Amniotic epithelial cell (primary cell): ENCODE results near the gene C18orf32.
"Not testable (repeated sequence)": the region's sequence is repeated elsewhere in the genome, so short reads cannot be mapped to it uniquely, and the experiment has no call there.

Source experiments
- DNase-seq: peaks from one replicate; pipeline ENCODE4 v3.0.0-alpha.2; 2010; ENCODE audit warnings: low read depth

C18orf32 gene

GRCh38 chr18:49486953-49487710, at the start of gene C18orf32:
Gene C18orf32, minus strand, starts transcription at chr18:49487234. Its CDS starts 3,486 bp downstream, at chr18:49483748.
- DNase-seq, result peak; percentile 89

- DNase-seq, result no peak
Observed at GRCh38 chr18:49534846-49535601, 48.0 kb upstream of the C18orf32 start.

- no peak for DNase-seq
Observed at GRCh38 chr18:49531678-49532153, 44.7 kb upstream of the C18orf32 start.

GRCh38 chr18:49529596-49529995, 42.6 kb upstream of the C18orf32 start:
- no peak for DNase-seq

- no peak for DNase-seq
Observed at GRCh38 chr18:49527631-49528327, 40.7 kb upstream of the C18orf32 start.

- no peak for DNase-seq
Observed at GRCh38 chr18:49525981-49526380, 38.9 kb upstream of the C18orf32 start.

GRCh38 chr18:49524951-49525350, 37.9 kb upstream of the C18orf32 start:
- DNase-seq, result no peak

- no peak for DNase-seq
Observed at GRCh38 chr18:49524349-49524748, 37.3 kb upstream of the C18orf32 start.

- not testable (repeated sequence) for DNase-seq
Observed at GRCh38 chr18:49523580-49524093, 36.6 kb upstream of the C18orf32 start.

GRCh38 chr18:49521216-49521835, 34.3 kb upstream of the C18orf32 start:
- no peak for DNase-seq

- DNase-seq, result peak; percentile 54
Observed at GRCh38 chr18:49520661-49521145, 33.7 kb upstream of the C18orf32 start.

GRCh38 chr18:49519101-49519971, 32.3 kb upstream of the C18orf32 start:
- no peak for DNase-seq

- DNase-seq, result no peak
Observed at GRCh38 chr18:49517483-49517882, 30.4 kb upstream of the C18orf32 start.

- no peak for DNase-seq
Observed at GRCh38 chr18:49515516-49515915, 28.5 kb upstream of the C18orf32 start.

- not testable (repeated sequence) for DNase-seq
Observed at GRCh38 chr18:49515003-49515402, 28.0 kb upstream of the C18orf32 start.

GRCh38 chr18:49514577-49514976, 27.5 kb upstream of the C18orf32 start:
- DNase-seq, result no peak

- not testable (repeated sequence) for DNase-seq
Observed at GRCh38 chr18:49512876-49513275, 25.8 kb upstream of the C18orf32 start.

GRCh38 chr18:49510393-49511115, 23.5 kb upstream of the C18orf32 start:
- DNase-seq, result peak; percentile 30

- DNase-seq, result not testable (repeated sequence)
Observed at GRCh38 chr18:49506438-49506837, 19.4 kb upstream of the C18orf32 start.

- peak; percentile 13 for DNase-seq
Observed at GRCh38 chr18:49503931-49504330, 16.9 kb upstream of the C18orf32 start.
